ENCODE results near the gene HBE1. TPM values are rescaled to one million over a fixed set of nuclear protein-coding genes. Genes with fewer than 3 reads are reported as not detected.

The HBE1 gene
- total and polyA plus RNA-seq, 2 of the 4 experiments (the other 2 are of a cell fraction), result 3.2 to 12.7 TPM

- Histone ChIP-seq H2BK5ac (ENCODE audit: low read depth, low read length, poor library complexity, severe bottlenecking) (no peak overlapping the region), H4K5ac (ENCODE audit: low read depth, low read length) (no peak overlapping the region), H3K9me1 (ENCODE audit: insufficient read depth, low read length) (peaks cover 6% of the 10 kb centered on the region; the same call in 1 of the 2 replicates), H3K9ac (ENCODE audit: low read depth, low read length) (no peak overlapping the region), H3K79me1 (ENCODE audit: low read depth in 1 of 2, low read length in 2 of 2) (no peaks in the 10 kb centered on the region), H4K91ac (ENCODE audit: insufficient read depth, low read depth, low read length) (no peak overlapping the region), H3K27ac (ENCODE audit: insufficient read depth, low read length) (no peak overlapping the region), H3K4ac (ENCODE audit: low read depth, low read length) (no peak overlapping the region), H4K20me1 (ENCODE audit: insufficient read depth, low read length) (no peaks in the 10 kb centered on the region), H2AK9ac (replicated peaks; ENCODE audit: low read depth, low read length, poor library complexity) (no peak overlapping the region), H3K23ac (ENCODE audit: low read depth, low read length) (no peak overlapping the region), H3K14ac (replicated peaks; ENCODE audit: low read depth, low read length) (no peak overlapping the region), H2BK20ac (ENCODE audit: low read depth, low read length) (no peak overlapping the region), H2AFZ (replicated peaks; ENCODE audit: low read length, poor library complexity) (no peak overlapping the region), H3K36me3 (ENCODE audit: control insufficient read depth, insufficient read depth, low read length) (no peaks in the 10 kb centered on the region), H3K56ac (ENCODE audit: extremely low read depth, insufficient read depth, low read length) (no peak overlapping the region), H3K4me3 (ENCODE audit: insufficient read depth, low read depth, low read length) (no peak overlapping the region), H3K18ac (ENCODE audit: low read depth, low read length) (no peak overlapping the region), H3K4me1 (ENCODE audit: control insufficient read depth, insufficient read depth, low read length) (peaks cover 3% of the 10 kb centered on the region), H2BK120ac (ENCODE audit: low read depth, low read length) (no peak overlapping the region), H3K9me3 (ENCODE audit: control insufficient read depth, insufficient read depth, low read length) (no peaks in the 10 kb centered on the region), H4K8ac (ENCODE audit: low read depth in 2 of 2, low read length in 2 of 2) (no peak overlapping the region), H2AK5ac (ENCODE audit: low read depth, low read length) (no peak overlapping the region), H3K4me2 (ENCODE audit: low read depth, low read length) (no peak overlapping the region), H3K27me3 (ENCODE audit: control insufficient read depth, insufficient read depth, low read length) (no peaks in the 10 kb centered on the region), H2BK15ac (ENCODE audit: low read depth, low read length) (no peak overlapping the region)
- ChIA-PET CTCF (no interaction called here), POLR2A (ENCODE audit: unreplicated experiment) (no interaction called here)
- ATAC-seq (ENCODE audit: low read depth) (no peak), DNase-seq (no peak)
- in situ Hi-C loops (cut with MboI; ENCODE audit: low sequenced_read_pairs) (no loop called here), dilution Hi-C loops (cut with HindIII; ENCODE audit: low sequenced_read_pairs, unreplicated experiment) (no loop called here), intact Hi-C loops (cut with micrococcal nuclease) (no loop called here)
- no CpG with 5 or more reads among the region's 2 CpGs for WGBS, 2 experiments (ENCODE audit: extremely low coverage in 2 of 2, insufficient read length in 1 of 2)
- TF ChIP-seq BHLHE40 (IDR thresholded peaks at IDR 0.05; ENCODE audit: low read depth, low read length) (no peak), FOS (IDR thresholded peaks at IDR 0.05; ENCODE audit: low read depth, low read length) (no peak), CEBPB (IDR thresholded peaks at IDR 0.05; ENCODE audit: low read depth, low read length) (no peak), MXI1 (IDR thresholded peaks at IDR 0.05; ENCODE audit: borderline replicate concordance, low read depth, low read length) (no peak), MAZ (IDR thresholded peaks at IDR 0.05; ENCODE audit: borderline replicate concordance, low read depth, low read length) (no peak), RCOR1 (IDR thresholded peaks at IDR 0.05; ENCODE audit: insufficient replicate concordance, low read length) (no peak)
- BruUV-seq (replicated peaks), result no TSS peak
Observed at GRCh38 chr11:5237420-5237819, 32.3 kb downstream of the HBE1 start.
